IMR-90 (cell line): Measurements from ENCODE around the gene PLXNB3. TPM values are rescaled to one million over a fixed set of nuclear protein-coding genes. Genes with fewer than 3 reads are reported as not detected.

Experiments
- ATAC-seq: fragments of 200-7000 bp; cut with Tn5 transposase; 2 replicates; pipeline ENCODE4 v1.9.1; 2020; ENCODE audit warnings: low read depth, mild to moderate bottlenecking, moderate library complexity
- BruUV-seq: library from RNA; stranded (reverse); fragments of 400-500 nt; replicated peaks from 2 replicates; lab custom pipeline; 2021; lab: Mats Ljungman, UMichigan
- CTCF ChIA-PET: fragments of 300-600 bp; formaldehyde crosslinking; extraction: SDS; loops from one replicate; lab custom pipeline; 2021; ENCODE audit warnings: antibody characterized with exemption; lab: Yijun Ruan, JAX
- POLR2A ChIA-PET: fragments of 300-600 bp; sonication (Branson Sonifier 250); formaldehyde crosslinking; loops from one replicate; lab custom pipeline; 2022; ENCODE audit warnings: antibody characterized with exemption; ENCODE audit not compliant: unreplicated experiment; lab: Charles Lee
- DNase-seq: peaks from one replicate; pipeline ENCODE4 v3.0.0; 2013
- H2AFZ ChIP-seq: replicated peaks from 2 replicates; pipeline ENCODE3; 2013; ENCODE audit warnings: low read length, mild to moderate bottlenecking; ENCODE audit not compliant: poor library complexity
- H2AK5ac ChIP-seq: 2 replicates; pipeline ENCODE4 v1.6.1; 2013; ENCODE audit warnings: low read depth, low read length, inconsistent platforms
- H2AK9ac ChIP-seq: replicated peaks from 2 replicates; pipeline ENCODE3; 2013; ENCODE audit warnings: mild to moderate bottlenecking, low read depth, low read length, moderate library complexity; ENCODE audit not compliant: poor library complexity
- H2BK120ac ChIP-seq: 2 replicates; pipeline ENCODE4 v1.6.1; 2013; ENCODE audit warnings: low read depth, low read length, inconsistent platforms
- H2BK15ac ChIP-seq: 3 replicates; pipeline ENCODE4 v1.6.1; 2013; ENCODE audit warnings: low read depth, low read length, inconsistent platforms
- H2BK20ac ChIP-seq: 2 replicates; pipeline ENCODE4 v1.6.1; 2013; ENCODE audit warnings: low read depth, mild to moderate bottlenecking, inconsistent platforms, low read length, moderate library complexity
- H2BK5ac ChIP-seq: 2 replicates; pipeline ENCODE4 v1.6.1; 2013; ENCODE audit warnings: mild to moderate bottlenecking, low read depth, low read length, inconsistent platforms; ENCODE audit not compliant: poor library complexity, severe bottlenecking
- H3K14ac ChIP-seq: replicated peaks from 2 replicates; pipeline ENCODE4 v1.6.1; 2013; ENCODE audit warnings: low read depth, low read length, inconsistent platforms
- H3K18ac ChIP-seq: 2 replicates; pipeline ENCODE4 v1.6.1; 2013; ENCODE audit warnings: low read depth, low read length, control low read depth
- H3K23ac ChIP-seq: 2 replicates; pipeline ENCODE4 v1.6.1; 2013; ENCODE audit warnings: low read depth, low read length, inconsistent platforms
- H3K27ac ChIP-seq: 2 replicates; pipeline ENCODE4 v1.5.1; 2013; ENCODE audit warnings: mild to moderate bottlenecking, control low read depth, low read length; ENCODE audit not compliant: insufficient read depth
- H3K27me3 ChIP-seq: 2 replicates; pipeline ENCODE4 v1.6.1; 2013; ENCODE audit warnings: low read length; ENCODE audit not compliant: control insufficient read depth, insufficient read depth
- H3K36me3 ChIP-seq: 2 replicates; pipeline ENCODE4 v1.6.1; 2013; ENCODE audit warnings: low read length, mixed read lengths; ENCODE audit not compliant: control insufficient read depth, insufficient read depth
- H3K4ac ChIP-seq: 2 replicates; pipeline ENCODE4 v1.6.1; 2013; ENCODE audit warnings: low read depth, low read length, inconsistent platforms
- H3K4me1 ChIP-seq: 2 replicates; pipeline ENCODE4 v1.6.1; 2013; ENCODE audit warnings: low read length, mixed read lengths; ENCODE audit not compliant: control insufficient read depth, insufficient read depth
- H3K4me2 ChIP-seq: 2 replicates; pipeline ENCODE4 v1.6.1; 2013; ENCODE audit warnings: low read depth, mild to moderate bottlenecking, control low read depth, low read length, moderate library complexity
- H3K4me3 ChIP-seq: 2 replicates; pipeline ENCODE4 v1.5.1; 2013; ENCODE audit warnings: low read depth, mild to moderate bottlenecking, control low read depth, low read length, moderate library complexity; ENCODE audit not compliant: insufficient read depth
- H3K56ac ChIP-seq: 2 replicates; pipeline ENCODE4 v1.6.1; 2013; ENCODE audit warnings: low read length, inconsistent platforms; ENCODE audit not compliant: insufficient read depth; ENCODE audit errors: extremely low read depth
- H3K79me1 ChIP-seq, 2 experiments: 2 replicates each; pipeline ENCODE4 v1.6.1; 2013; ENCODE audit warnings: low read length in 2 of 2, inconsistent platforms in 1 of 2, low read depth in 1 of 2
- H3K9ac ChIP-seq: 2 replicates; pipeline ENCODE4 v1.6.1; 2013; ENCODE audit warnings: low read depth, low read length, control low read depth
- H3K9me1 ChIP-seq: 2 replicates; pipeline ENCODE4 v1.6.1; 2013; ENCODE audit warnings: low read length, inconsistent platforms; ENCODE audit not compliant: insufficient read depth
- H3K9me3 ChIP-seq: 2 replicates; pipeline ENCODE4 v1.6.1; 2013; ENCODE audit warnings: low read length; ENCODE audit not compliant: control insufficient read depth, insufficient read depth
- H4K20me1 ChIP-seq: 2 replicates; pipeline ENCODE4 v1.6.1; 2013; ENCODE audit warnings: low read length, inconsistent platforms; ENCODE audit not compliant: insufficient read depth
- H4K5ac ChIP-seq: 2 replicates; pipeline ENCODE4 v1.6.1; 2013; ENCODE audit warnings: mild to moderate bottlenecking, low read depth, low read length, control low read depth
- H4K8ac ChIP-seq, 2 experiments: 2 replicates each; pipeline ENCODE4 v1.6.1; 2013; ENCODE audit warnings: low read depth in 2 of 2, low read length in 2 of 2, control low read depth in 1 of 2, inconsistent platforms in 1 of 2
- H4K91ac ChIP-seq: 2 replicates; pipeline ENCODE4 v1.6.1; 2013; ENCODE audit warnings: low read depth, low read length, inconsistent platforms; ENCODE audit not compliant: insufficient read depth
- CEBPB ChIP-seq: IDR thresholded peaks from 2 replicates; pipeline ENCODE4 v1.6.1; 2012; ENCODE audit warnings: low read depth, low read length, improper control_type of control experiment
- WGBS, 2 experiments: methylation state at CpG; one replicate each; pipeline versions ENCODE4 v1.1.5 to v1.1.7; 2013; ENCODE audit warnings: missing lambda C conversion rate in 2 of 2; ENCODE audit not compliant: insufficient read length in 1 of 2; ENCODE audit errors: extremely low coverage in 2 of 2; 5-methylcytosine and 5-hydroxymethylcytosine counted together
- dilution Hi-C: fragments of 300-500 bp; cut with HindIII; formaldehyde crosslinking; loops from one replicate; pipeline ENCODE4 v1.14.3; 2018; ENCODE audit warnings: low sequenced_read_pairs; ENCODE audit not compliant: unreplicated experiment
- in situ Hi-C: fragments of 300-500 bp; cut with MboI; formaldehyde crosslinking; loops from 3 replicates; pipeline ENCODE4 v1.14.3; 2019; ENCODE audit warnings: low sequenced_read_pairs, inconsistent platforms, mixed read lengths
- intact Hi-C: fragments of 100-400 bp; cut with micrococcal nuclease; formaldehyde crosslinking; loops from 2 replicates; pipeline ENCODE4 v1.10.0; 2022
- polyA plus RNA-seq, 3 experiments: library from polyadenylated mRNA; depleted of rRNA; stranded (reverse); fragments of >200 nt; gene quantifications; 2 replicates each; pipeline ENCODE4 v1.2.3, GENCODE V29; 2012; ENCODE audit warnings: low replicate concordance in 1 of 3
- total RNA-seq: library from RNA; depleted of rRNA; stranded (reverse); fragments of >200 nt; gene quantifications from 2 replicates; pipeline ENCODE4 v1.2.3, GENCODE V29; 2012

The PLXNB3 gene
- total and polyA plus RNA-seq, 2 of the 4 experiments (the other 2 are of a cell fraction) = 0.36 to 22.3 TPM

DNA sequence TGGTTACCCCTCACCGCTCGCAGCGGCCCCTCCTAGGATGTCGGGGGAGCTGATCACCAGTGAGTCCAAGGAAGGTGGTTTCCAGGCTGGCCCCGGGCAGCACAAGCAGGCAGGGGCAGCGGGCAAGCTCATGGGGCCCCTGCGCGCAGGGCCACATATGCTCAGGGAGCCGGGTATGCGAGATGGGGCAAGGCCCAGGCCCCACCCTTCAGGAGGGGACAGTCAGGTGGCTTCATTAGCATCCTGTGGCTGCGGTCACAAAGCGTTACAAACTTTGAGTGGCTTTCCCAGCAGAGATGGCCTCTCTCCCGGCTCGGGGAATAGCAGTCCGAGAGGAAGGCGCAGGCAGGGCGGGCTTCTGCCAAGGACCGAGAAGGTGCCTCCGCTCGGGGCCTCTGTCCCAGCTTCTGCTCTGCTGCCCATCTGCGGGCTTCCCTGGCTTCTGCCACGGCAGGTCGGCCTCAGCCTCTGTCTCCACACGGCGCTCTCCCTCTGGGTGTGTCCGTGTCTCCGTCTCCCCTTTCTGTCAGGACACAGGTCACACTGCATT, 25.9 kb upstream of the PLXNB3 start:
- Histone ChIP-seq H3K79me1 (no peaks in the 10 kb centered on the region), H2BK5ac (no peak overlapping the region), H4K5ac (no peak overlapping the region), H2AK5ac (no peak overlapping the region), H2BK15ac (no peak overlapping the region), H3K27me3 (no peaks in the 10 kb centered on the region), H3K9me3 (0 out of 2 replicates have a peak, but pooled peaks cover 1% of the 10 kb centered on the region), H3K27ac (no peak overlapping the region), H3K9me1 (no peaks in the 10 kb centered on the region), H3K36me3 (peaks cover 10% of the 10 kb centered on the region; the same call in 1 of the 2 replicates), H3K18ac (no peak overlapping the region), H3K4ac (no peak overlapping the region), H2BK20ac (no peak overlapping the region), H2AFZ (no peak overlapping the region), H4K20me1 (no peaks in the 10 kb centered on the region), H3K14ac (no peak overlapping the region), H3K4me1 (peaks cover under 1% of the 10 kb centered on the region; the same call in 1 of the 2 replicates), H2BK120ac (no peak overlapping the region), H3K4me3 (no peak overlapping the region), H4K91ac (no peak overlapping the region), H3K56ac (no peak overlapping the region), H3K23ac (no peak overlapping the region), H2AK9ac (no peak overlapping the region), H3K9ac (no peak overlapping the region), H3K4me2 (no peak overlapping the region), H4K8ac (no peak overlapping the region)
- intact Hi-C loops = no loop called here
- WGBS, 2 experiments = 88% methylated on average over 14 of the region's 27 CpGs; no CpG with 5 or more reads in 1 of the 2 experiments
- ChIA-PET CTCF (no interaction called here), POLR2A (no interaction called here)
- dilution Hi-C loops = no loop called here
- TF ChIP-seq CEBPB = no peak
- DNase-seq = no peak
- ATAC-seq = no peak
- BruUV-seq = no TSS peak
- in situ Hi-C loops = no loop called here
